GM13976 (cell line): ENCODE data around the gene TBL1Y.

Experiments
- DNase-seq: peaks from one replicate; pipeline ENCODE4 v3.0.0; 2012; ENCODE audit warnings: low spot score
- in situ Hi-C: fragments of 300-500 bp; cut with MboI; formaldehyde crosslinking; loops from one replicate; pipeline ENCODE4 v1.12.0; 2022; ENCODE audit warnings: low sequenced_read_pairs, mixed read lengths, inconsistent platforms; ENCODE audit not compliant: unreplicated experiment
- TF ChIP-seq, protein P1 (sequence below): IDR thresholded peaks from 2 replicates; pipeline ENCODE4 v1.5.1; 2012; ENCODE audit warnings: borderline replicate concordance, mild to moderate bottlenecking; ENCODE audit not compliant: insufficient read depth; ENCODE audit errors: extremely low read depth, missing control alignments, control extremely low read depth

The TBL1Y gene

DNA sequence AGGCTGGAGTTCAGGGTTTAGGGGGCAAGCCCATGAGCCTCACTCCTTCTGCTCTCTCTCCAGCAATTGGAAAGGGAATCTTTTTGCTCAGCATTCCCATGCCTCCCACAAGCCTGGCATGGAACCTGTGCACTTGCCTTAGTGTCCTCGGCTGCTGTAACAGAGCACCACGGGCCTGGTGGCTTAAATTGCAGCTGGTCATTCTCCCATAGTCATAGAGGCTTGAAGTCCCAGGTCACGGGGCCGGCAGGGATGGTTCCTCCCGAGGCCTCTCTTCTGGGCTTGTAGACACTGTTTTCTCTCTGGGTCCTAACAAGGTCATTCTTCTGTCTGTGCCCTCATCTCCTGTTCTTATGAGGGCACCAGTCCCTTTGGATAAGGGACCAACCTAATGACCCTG, 57.2 kb downstream of the TBL1Y start:
- no peak for DNase-seq
- TF ChIP-seq, protein P1, sequence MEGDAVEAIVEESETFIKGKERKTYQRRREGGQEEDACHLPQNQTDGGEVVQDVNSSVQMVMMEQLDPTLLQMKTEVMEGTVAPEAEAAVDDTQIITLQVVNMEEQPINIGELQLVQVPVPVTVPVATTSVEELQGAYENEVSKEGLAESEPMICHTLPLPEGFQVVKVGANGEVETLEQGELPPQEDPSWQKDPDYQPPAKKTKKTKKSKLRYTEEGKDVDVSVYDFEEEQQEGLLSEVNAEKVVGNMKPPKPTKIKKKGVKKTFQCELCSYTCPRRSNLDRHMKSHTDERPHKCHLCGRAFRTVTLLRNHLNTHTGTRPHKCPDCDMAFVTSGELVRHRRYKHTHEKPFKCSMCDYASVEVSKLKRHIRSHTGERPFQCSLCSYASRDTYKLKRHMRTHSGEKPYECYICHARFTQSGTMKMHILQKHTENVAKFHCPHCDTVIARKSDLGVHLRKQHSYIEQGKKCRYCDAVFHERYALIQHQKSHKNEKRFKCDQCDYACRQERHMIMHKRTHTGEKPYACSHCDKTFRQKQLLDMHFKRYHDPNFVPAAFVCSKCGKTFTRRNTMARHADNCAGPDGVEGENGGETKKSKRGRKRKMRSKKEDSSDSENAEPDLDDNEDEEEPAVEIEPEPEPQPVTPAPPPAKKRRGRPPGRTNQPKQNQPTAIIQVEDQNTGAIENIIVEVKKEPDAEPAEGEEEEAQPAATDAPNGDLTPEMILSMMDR: no peak
- in situ Hi-C loops: no loop called here

DNA sequence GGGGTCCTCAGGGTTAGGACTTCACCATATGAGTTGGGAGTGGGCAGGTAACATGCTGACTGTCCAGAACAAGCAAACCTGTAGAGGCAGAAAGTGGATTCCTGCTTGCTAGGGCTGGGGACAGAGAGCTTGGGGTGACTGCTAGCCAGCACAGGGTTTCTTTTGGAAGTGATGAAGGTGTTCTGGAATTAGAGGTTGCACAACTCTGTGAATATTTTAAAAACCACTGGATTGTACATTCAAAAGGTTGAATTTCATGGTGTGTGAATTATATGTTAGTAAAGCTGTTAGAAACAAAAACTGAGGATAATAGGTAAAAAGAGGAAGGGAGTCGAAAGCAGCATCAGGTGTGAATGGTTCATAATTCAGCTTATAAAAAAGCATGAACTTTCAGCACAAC, 57.7 kb downstream of the TBL1Y start:
- in situ Hi-C loops: no loop called here
- TF ChIP-seq, protein P1: no peak
- no peak for DNase-seq

DNA sequence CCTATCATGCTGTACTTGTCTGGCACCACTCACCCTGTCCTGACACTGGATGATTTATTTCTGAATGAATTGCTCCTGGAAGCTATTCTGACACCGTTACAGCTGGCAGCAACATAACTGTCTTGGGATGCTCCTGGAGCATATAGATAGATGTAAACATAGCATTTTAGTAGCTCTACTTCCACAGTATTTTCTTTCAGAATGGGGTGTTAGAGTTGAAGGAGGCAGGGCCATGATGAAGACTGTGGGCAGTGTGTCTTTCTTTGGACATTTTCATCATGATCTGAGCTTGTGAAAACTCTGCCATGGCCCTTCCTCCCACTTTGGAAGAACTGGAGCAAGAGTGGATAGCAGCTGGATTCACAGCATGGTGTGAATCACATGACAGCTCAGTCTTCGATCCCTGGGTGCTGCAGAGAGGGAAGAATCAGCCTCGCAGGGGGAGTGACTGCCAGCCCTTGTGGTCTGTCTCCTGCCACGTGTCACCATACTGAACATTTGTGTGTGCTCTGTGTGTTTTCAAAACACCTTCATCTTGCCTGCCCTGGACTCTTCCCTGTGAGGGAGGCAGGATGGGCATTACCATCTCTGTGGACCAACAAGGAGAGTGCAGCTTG, 61.9 kb downstream of the TBL1Y start:
- no peak for DNase-seq
- in situ Hi-C loops: no loop called here
- TF ChIP-seq, protein P1: no peak

DNA sequence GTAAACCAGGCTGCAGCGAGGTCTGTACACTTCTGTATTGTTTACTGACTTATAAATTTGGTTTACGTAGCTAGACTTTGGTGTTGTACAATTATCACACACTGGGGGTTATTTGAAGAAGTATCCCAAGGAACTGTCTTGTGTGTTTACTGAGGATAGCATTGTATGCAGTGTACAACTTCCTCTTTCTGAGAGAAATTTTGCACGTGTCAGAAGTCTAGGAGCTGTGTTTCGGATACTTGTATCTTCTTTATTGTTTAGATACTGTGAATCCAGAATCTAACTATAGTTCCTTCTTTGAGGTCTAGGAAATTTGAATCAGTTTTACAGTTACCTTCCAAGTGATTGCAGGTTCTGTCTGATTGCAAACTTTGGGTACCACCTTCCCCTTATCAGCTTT, 64.5 kb downstream of the TBL1Y start:
- DNase-seq: no peak
- in situ Hi-C loops: no loop called here
- TF ChIP-seq, protein P1: no peak

DNA sequence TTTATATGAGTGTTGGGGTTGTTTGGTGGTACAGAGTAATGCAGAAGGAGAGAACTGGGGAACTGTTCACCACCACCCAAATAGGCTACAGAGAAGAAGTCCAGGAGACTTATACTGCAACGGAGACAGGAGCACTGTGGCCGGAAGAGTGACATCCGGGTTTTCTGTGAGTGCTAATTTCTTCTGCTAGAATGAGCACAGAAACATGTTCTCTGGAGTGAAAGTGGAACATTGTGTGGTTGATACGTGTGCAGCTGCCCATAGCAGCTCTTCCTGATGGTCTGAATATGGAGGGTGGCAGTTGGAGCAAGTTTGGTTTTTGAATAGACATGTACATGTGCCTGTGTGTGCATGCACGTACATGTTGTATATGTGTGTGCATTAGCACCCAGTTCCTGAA, 67.3 kb downstream of the TBL1Y start:
- TF ChIP-seq, protein P1: no peak
- no peak for DNase-seq
- in situ Hi-C loops: no loop called here

DNA sequence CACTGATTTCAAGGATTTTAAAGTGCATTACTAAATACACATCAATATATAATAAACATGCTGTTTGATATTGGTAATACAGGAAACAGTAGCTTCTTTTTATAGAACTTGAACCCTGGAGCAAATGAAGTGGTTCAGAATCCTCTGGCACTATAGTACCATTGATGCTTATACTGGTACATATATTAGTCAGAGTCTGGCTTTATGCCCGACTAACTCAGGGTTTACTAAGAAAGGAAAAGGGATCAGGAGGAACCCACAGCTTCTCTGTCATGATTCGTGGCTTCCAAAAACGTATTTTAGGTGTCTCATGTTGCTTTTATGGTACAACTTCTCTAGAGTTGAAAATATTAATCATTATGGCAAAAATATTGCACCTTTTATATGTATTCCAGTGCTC, 72.7 kb downstream of the TBL1Y start:
- in situ Hi-C loops: no loop called here
- TF ChIP-seq, protein P1: no peak
- no peak for DNase-seq
